Esophagus muscularis mucosa (tissue), 4 donors: ENCODE data around the gene SENP1. TPM values are rescaled to one million over a fixed set of nuclear protein-coding genes. Genes with fewer than 3 reads are reported as not detected.

Source experiments
- DNase-seq: peaks from one replicate; pipeline ENCODE4 v3.0.0-alpha.2; 2017; ENCODE audit errors: extremely low spot score
- H3K27ac ChIP-seq, 4 donors: fragments of 200-600 bp; sonication (generic); replicated peaks in 1 of 4; 1 replicate in 3 of 4; 2 replicates in 1 of 4; pipeline ENCODE4 v1.5.1; 2016 to 2019; ENCODE audit warnings: mild to moderate bottlenecking in 1 of 4
- H3K27me3 ChIP-seq, 4 donors: fragments of 200-600 bp; sonication (generic); one replicate each; pipeline versions ENCODE4 v1.5.1 to v1.6.0; 2016 to 2019
- H3K36me3 ChIP-seq, 4 donors: fragments of 200-600 bp; sonication (generic); one replicate each; pipeline ENCODE4 v1.5.1; 2016 to 2019
- H3K4me1 ChIP-seq, 4 donors: fragments of 200-600 bp; sonication (generic); one replicate each; pipeline ENCODE4 v1.5.1; 2016 to 2019
- H3K4me3 ChIP-seq, 4 donors: fragments of 200-600 bp; sonication (generic); 1 replicate in 2 of 4; 2 replicates in 2 of 4; pipeline ENCODE4 v1.5.1; 2016 to 2019; ENCODE audit warnings: mild to moderate bottlenecking in 4 of 4, moderate library complexity in 1 of 4
- H3K9me3 ChIP-seq, 4 donors: fragments of 200-600 bp; sonication (generic); 1 replicate in 3 of 4; 2 replicates in 1 of 4; pipeline ENCODE4 v1.5.1; 2016 to 2019
- EP300 ChIP-seq: sonication (generic); formaldehyde crosslinking; IDR thresholded peaks from one replicate; pipeline ENCODE4 v1.6.1; 2017; ENCODE audit warnings: antibody characterized with exemption
- POLR2A ChIP-seq: fragments of 450-650 bp; IDR thresholded peaks from one replicate; pipeline ENCODE4 v1.6.1; 2017; ENCODE audit warnings: antibody characterized with exemption, moderate library complexity, mild to moderate bottlenecking, low read depth
- POLR2AphosphoS5 ChIP-seq, 2 donors: sonication (generic); formaldehyde crosslinking; IDR thresholded peaks; one replicate each; pipeline ENCODE4 v1.6.1; 2017; ENCODE audit warnings: antibody characterized with exemption in 2 of 2
- WGBS: methylation state at CpG from one replicate; pipeline ENCODE4 v1.1.5; 2018; 5-methylcytosine and 5-hydroxymethylcytosine counted together
- intact Hi-C: fragments of 100-400 bp; cut with DNase I; formaldehyde crosslinking; loops from one replicate; pipeline ENCODE4 v1.15.1; 2023
- total RNA-seq, 4 donors: library from RNA; depleted of rRNA; stranded (reverse); fragments of >200 nt; gene quantifications; one replicate each; pipeline versions ENCODE4 v1.1.0 to v1.2.1, GENCODE V29; 2016
- TF ChIP-seq, protein P1 (sequence below), 3 experiments: fragments of 200-600 bp in 2 of 3; fragments of 450-650 bp in 1 of 3; sonication (generic) in 2 of 3; IDR thresholded peaks; one replicate each; pipeline ENCODE4 v1.5.1; 2017 to 2019; ENCODE audit warnings: antibody characterized with exemption in 3 of 3, mild to moderate bottlenecking in 2 of 3, moderate library complexity in 1 of 3

The SENP1 gene
- total RNA-seq, 4 donors from 2014 or later, result 12.9 to 19.2 (median 14.3) TPM

DNA sequence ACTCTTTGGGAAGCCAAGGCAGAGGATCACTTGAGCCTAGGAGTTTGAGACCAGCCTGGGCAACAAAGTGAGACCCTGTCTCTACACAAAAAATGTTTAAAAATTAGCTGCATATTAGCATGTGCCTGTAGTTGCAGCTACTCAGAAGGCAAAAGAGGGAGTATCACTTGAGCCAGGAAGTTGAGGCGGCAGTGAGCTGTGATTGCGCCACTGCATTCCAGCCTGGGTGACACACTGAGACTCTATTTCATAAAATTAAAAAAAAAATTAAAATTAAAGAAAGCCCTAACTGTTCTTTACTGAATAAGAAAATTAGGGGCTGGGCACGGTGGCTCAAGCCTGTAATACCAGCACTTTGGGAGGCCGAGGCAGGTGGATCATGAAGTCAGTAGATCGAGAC is 27.0 kb downstream of the SENP1 start:
- Histone ChIP-seq H3K36me3 (peaks cover 11 to 75% (median 49%) of the 10 kb centered on the region in 4 donors), H3K9me3 (no peaks in the 10 kb centered on the region), H3K27me3 (no peaks in the 10 kb centered on the region), H3K4me3 (no peak overlapping the region), H3K4me1 (no peaks in the 10 kb centered on the region), H3K27ac (no peak overlapping the region)
- TF ChIP-seq EP300, result no peak
- no peak for TF ChIP-seq POLR2A
- TF ChIP-seq, protein P1, sequence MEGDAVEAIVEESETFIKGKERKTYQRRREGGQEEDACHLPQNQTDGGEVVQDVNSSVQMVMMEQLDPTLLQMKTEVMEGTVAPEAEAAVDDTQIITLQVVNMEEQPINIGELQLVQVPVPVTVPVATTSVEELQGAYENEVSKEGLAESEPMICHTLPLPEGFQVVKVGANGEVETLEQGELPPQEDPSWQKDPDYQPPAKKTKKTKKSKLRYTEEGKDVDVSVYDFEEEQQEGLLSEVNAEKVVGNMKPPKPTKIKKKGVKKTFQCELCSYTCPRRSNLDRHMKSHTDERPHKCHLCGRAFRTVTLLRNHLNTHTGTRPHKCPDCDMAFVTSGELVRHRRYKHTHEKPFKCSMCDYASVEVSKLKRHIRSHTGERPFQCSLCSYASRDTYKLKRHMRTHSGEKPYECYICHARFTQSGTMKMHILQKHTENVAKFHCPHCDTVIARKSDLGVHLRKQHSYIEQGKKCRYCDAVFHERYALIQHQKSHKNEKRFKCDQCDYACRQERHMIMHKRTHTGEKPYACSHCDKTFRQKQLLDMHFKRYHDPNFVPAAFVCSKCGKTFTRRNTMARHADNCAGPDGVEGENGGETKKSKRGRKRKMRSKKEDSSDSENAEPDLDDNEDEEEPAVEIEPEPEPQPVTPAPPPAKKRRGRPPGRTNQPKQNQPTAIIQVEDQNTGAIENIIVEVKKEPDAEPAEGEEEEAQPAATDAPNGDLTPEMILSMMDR (IDR thresholded peaks at IDR 0.05), result no peak
- no peak for TF ChIP-seq POLR2AphosphoS5 (IDR thresholded peaks at IDR 0.05)
- DNase-seq, result no peak
- 93% methylated on average over 5 of the region's 5 CpGs for WGBS
- intact Hi-C loops, result no loop called here

DNA sequence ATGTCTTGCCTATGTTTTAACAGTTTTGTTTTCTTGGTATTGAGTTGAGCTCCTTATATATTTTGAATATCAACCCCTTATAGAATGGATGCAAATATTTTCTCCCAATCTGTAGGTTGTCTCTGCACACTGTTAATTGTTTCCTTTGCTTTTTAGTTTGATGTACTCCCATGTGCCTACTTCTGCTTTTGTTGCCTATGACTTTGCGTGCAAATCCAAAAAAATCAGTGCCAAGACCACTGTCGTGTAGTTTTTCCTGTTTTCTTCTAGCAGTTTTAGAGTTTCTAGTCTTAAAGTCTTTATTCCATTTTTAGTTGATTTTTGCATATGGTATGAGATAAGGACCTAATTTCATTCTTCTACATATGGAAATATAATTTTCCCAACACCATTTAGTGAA is 28.8 kb downstream of the SENP1 start:
- intact Hi-C loops, result no loop called here
- DNase-seq, result no peak
- H3K4me1 ChIP-seq, result no peaks in the 10 kb centered on the region
- WGBS, result 90% methylated on average over 2 of the region's 2 CpGs
- no peaks in the 10 kb centered on the region for H3K27me3 ChIP-seq
- TF ChIP-seq POLR2A (no peak), POLR2AphosphoS5 (IDR thresholded peaks at IDR 0.05) (no peak), EP300 (no peak)
- TF ChIP-seq, protein P1 (IDR thresholded peaks at IDR 0.05), result no peak
- peaks cover 20 to 77% (median 51%) of the 10 kb centered on the region in 4 donors for H3K36me3 ChIP-seq
- no peak overlapping the region for H3K27ac ChIP-seq
- no peaks in the 10 kb centered on the region for H3K9me3 ChIP-seq
- no peak overlapping the region for H3K4me3 ChIP-seq

DNA sequence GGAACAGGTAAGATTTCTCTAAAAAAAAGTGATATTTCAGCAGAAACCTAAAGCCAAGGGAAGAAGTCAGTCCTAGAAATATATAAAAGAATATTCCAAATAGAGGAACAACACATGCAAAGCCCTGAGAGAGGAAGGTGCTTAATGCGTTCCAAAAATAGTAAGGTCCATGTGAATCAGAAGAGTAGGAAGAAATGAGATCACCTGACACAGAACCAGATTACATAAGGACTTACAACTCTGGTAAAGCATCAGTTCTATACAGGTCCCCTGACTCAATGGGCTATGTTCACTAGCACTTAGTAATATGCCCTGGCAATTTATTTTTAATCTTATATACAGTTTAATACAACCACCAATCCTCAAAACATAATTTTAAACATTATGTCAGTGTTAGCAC is 30.0 kb downstream of the SENP1 start:
- Histone ChIP-seq H3K36me3 (peaks cover 27 to 77% (median 53%) of the 10 kb centered on the region in 4 donors), H3K27me3 (no peaks in the 10 kb centered on the region), H3K27ac (no peak overlapping the region), H3K9me3 (no peaks in the 10 kb centered on the region), H3K4me3 (no peak overlapping the region), H3K4me1 (no peaks in the 10 kb centered on the region)
- no peak for DNase-seq
- intact Hi-C loops, result no loop called here
- WGBS, result 58% methylated on average over 1 of the region's 1 CpG
- TF ChIP-seq POLR2A (no peak), POLR2AphosphoS5 (IDR thresholded peaks at IDR 0.05) (no peak), EP300 (no peak)
- TF ChIP-seq, protein P1 (IDR thresholded peaks at IDR 0.05), result no peak

DNA sequence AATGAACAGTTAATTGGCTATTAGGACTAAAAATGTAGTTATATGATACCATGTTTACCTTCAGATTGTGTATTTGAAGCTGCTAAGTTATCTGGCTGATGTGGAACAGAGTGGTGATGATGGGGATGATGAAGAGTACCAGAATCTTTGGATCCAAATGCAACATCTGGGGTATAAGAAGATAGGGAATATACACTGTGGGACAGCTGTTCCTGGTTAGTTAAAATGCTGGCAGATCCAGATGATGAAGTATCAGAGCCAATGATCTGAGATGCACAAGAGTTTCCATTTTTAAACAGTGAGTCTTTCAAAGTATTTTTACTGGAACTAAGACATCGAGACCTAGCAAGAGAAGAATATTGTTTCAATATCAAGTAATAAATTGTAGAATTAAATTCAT is 31.6 kb downstream of the SENP1 start:
- no peak overlapping the region for H3K4me3 ChIP-seq

DNA sequence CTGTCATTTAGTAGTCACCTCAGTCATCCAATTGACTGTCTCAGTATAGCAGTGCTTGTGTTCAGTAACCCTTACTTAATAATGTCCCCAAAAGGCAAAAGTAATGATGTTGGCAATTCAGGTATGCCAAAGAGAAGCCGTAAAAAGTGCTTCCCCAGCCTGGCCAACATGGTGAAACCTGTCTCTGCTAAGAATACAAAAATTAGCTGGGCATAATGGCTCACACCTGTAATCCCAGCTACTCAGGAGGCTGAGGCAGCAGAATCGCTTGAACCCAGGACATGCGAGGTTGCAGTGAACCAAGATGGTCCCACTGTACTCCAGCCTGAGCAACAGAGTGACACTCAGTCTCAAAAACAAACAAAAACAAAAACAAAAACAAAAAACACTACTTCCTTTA is 33.6 kb downstream of the SENP1 start:
- Histone ChIP-seq H3K36me3 (peaks cover 36 to 88% (median 67%) of the 10 kb centered on the region in 4 donors), H3K9me3 (no peaks in the 10 kb centered on the region), H3K27me3 (no peaks in the 10 kb centered on the region), H3K4me1 (no peaks in the 10 kb centered on the region), H3K27ac (no peak overlapping the region), H3K4me3 (no peak overlapping the region)
- intact Hi-C loops, result no loop called here
- no peak for DNase-seq
- TF ChIP-seq POLR2AphosphoS5 (IDR thresholded peaks at IDR 0.05) (no peak), EP300 (no peak), POLR2A (no peak)
- TF ChIP-seq, protein P1 (IDR thresholded peaks at IDR 0.05), result no peak
- WGBS, result 100% methylated on average over 3 of the region's 3 CpGs

More for the DNA sequence above, 31.6 kb downstream of the SENP1 start:
- H3K36me3 ChIP-seq, result peaks cover 36 to 77% (median 59%) of the 10 kb centered on the region in 4 donors
- no peaks in the 10 kb centered on the region for H3K4me1 ChIP-seq
- WGBS, result 69% methylated on average over 1 of the region's 1 CpG
- no peak overlapping the region for H3K27ac ChIP-seq
- H3K27me3 ChIP-seq, result no peaks in the 10 kb centered on the region
- TF ChIP-seq POLR2A (no peak), POLR2AphosphoS5 (IDR thresholded peaks at IDR 0.05) (no peak), EP300 (no peak)
- TF ChIP-seq, protein P1 (IDR thresholded peaks at IDR 0.05), result no peak
- DNase-seq, result no peak
- no peaks in the 10 kb centered on the region for H3K9me3 ChIP-seq
- intact Hi-C loops, result no loop called here
